DMS79 treated with DMSO at 0.1 percent for 48 hours (cell line): ENCODE results near the gene SORCS1.

ENCODE experiments used
- DNase-seq: peaks from one replicate; lab custom pipeline; 2025; lab: John Stamatoyannopoulos, UW

SORCS1 gene

DNA sequence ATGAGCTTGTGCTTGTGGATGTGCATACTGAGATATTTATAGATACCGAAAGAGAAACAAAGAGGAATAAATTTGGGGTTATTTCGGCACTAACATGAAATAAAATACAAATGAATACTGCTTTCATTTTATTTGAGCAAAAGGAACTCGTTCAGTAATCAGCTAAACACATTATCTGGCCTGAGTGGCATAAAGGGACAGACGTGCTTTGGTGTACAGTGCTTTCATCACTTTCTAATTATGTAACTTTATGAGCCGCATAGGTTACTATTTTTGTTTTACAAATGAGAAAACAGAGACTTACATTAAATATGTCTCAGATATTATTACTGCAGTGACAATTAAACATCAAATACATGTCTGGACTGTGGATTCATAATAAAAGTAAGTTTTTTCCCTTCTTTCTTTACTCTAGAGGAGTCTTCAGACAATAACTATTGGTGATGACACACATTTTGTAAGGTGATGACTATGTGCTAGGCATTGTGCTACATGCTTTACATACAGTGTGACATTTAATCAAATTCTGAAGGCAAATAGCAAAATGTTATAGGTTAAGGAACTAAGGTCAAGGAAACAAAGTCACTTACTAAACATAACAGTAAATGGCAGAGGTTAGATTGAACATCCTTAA lies 503.3 kb downstream of the SORCS1 start:
- no peak for DNase-seq

DNA sequence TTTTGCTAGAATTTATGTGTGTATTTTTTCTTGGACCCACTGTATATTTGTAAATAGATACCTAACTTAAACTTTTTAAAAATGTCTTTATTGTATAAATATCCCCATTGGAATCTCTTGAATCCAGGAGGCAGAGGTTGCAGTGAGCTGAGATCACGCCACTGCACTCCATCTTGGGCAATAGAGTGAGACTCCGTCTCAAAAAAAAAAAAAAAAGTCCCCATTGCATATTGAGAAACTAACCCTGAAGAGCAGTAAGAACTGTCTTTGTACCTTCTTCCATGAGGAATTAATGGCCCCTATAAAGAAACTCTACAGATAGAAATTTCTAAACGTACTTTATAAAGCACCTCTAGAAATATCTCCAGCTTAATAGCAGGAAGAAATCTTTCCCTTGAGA lies 504.0 kb downstream of the SORCS1 start:
- DNase-seq = no peak

- no peak for DNase-seq
Measured at GRCh38 chr10:106655636-106656035, 508.9 kb downstream of the SORCS1 start.

GRCh38 chr10:106655165-106655564 lies 509.3 kb downstream of the SORCS1 start:
- DNase-seq = no peak

DNA sequence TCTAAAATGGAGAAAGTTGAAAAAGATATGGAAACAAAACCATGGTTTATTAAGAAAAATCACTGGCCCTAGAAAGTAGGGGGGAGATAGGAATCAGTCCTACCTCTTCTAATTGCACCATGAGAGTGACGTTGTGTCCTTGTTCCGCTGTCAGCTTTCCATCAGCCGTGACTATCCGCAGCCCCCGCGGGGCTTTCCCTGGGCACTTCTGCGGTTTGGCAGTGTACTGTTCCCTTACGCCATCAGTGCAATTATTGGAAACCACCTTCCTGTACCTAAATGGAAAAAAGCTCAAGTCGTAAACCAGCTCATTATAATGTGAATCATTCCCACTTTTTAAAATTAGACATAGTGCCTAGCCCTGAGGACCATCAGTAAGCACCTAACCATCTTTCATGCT lies 512.2 kb downstream of the SORCS1 start:
- DNase-seq = no peak

- no peak for DNase-seq
Measured at GRCh38 chr10:106648534-106649481, 515.7 kb downstream of the SORCS1 start.

DNA sequence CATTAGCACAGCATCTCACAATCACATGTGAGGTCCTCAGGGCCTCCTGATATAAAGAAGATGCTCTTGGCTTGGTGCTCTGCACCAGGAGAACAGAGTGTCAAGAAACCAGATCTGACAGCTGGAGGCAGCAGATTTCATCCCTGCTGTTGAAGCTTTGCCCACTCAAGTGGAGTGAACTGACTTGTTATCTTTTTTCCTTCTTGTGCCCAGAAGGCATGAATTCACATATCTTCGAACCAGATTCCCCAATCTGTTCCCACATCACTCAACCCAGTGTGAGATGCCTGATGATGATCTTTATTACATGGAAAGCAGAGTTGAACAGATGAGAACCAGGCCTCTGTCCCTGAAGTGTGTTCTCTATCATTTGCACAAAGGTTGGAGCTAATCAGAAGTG lies 521.0 kb downstream of the SORCS1 start:
- DNase-seq = no peak

DNA sequence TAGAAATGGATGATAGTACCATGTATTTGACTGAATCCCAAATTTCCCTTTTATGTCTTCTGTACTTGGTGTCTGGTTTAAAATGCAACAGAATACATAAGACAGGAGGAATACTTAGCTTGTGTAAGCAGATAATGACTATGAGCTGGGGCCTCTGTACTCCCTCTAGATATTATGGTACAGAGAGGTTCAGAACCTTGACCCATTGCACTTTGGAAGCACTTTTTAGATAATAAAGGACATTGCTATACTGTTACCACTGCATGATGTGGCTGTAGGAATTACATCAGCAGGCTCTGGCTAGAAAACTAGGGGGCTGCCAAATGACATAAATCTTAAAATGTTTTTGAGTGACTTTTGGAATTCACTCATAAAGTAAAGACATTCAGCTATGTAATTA lies 526.6 kb downstream of the SORCS1 start:
- DNase-seq = no peak

DNA sequence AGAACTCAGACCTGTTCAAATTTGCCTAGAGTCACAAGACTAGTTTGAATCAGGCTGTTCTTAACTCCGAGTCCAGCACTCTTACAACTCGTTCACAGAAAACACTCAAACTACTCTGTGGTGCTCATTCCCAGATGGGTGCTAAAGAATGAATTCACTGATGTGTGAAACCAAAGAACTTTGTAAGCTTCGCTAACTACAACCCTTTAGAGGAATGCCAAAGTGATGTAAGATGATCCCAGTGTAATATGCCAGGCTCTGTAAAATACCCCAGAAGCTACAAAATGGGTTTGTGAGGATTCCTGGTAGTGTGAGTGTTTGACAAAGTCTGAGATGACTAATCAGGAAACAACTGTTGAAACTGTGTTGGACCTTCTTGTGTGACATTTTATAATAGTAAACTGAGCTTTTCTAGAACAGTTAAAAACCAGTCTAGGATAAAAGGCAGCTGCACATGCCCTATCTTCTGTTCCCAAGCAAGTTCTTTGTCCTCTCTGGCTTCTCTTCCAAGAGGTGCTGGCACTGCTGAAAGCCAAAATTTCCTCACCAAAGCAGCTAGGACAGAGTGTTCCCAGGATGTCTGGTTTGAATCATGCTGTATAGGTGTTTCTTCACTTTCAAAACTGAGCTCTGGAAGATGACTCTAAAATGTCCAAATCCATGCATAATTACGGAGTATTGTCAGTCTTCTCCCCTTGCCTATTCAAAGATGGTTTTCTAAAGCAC lies 527.6 kb downstream of the SORCS1 start:
- DNase-seq = no peak

GRCh38 chr10:106635947-106636346 lies 528.6 kb downstream of the SORCS1 start:
- no peak for DNase-seq

GRCh38 chr10:106631016-106631702 lies 533.3 kb downstream of the SORCS1 start:
- no peak for DNase-seq

DNA sequence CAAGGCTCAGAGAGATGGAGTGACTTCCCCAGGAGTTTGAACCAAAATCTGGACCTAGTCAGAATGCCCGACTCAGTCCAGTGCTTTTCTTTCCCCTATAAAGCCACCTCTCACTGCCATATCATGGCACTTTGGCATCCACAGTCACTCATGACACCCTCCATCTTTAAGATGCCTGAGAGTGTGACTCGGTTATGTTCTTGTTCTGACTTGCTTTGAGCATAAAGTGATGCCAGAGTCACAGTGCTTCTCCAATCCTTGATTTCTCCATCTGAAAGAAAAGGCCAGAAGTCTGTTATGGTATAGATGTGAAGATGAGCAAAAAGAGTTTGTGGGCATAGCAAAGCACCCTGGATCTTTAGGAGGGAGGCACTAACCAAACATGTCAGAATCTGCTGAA lies 538.1 kb downstream of the SORCS1 start:
- no peak for DNase-seq

DNA sequence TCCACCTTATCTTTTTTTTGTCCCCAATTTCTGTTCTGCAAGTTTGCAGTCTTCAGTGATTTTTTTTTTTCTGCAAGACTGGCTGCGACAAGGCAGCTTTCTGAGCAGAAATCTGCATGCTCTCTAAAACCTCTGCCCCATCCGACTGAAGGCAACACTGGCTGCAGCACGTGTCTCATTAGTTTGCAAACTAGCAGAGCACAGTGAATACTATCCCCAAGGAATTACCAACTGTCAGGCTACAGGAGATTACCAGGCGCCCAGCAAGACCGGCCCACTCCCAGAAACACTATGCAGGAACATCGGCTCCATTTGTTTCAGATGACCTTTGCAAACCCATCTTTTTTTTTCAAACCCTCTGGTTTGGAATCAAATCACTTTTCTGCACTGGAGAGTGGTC lies 538.8 kb downstream of the SORCS1 start:
- no peak for DNase-seq

GRCh38 chr10:106619346-106619745 lies 545.2 kb downstream of the SORCS1 start:
- no peak for DNase-seq

- DNase-seq = no peak
Measured at GRCh38 chr10:106618646-106619045, 545.9 kb downstream of the SORCS1 start.

DNA sequence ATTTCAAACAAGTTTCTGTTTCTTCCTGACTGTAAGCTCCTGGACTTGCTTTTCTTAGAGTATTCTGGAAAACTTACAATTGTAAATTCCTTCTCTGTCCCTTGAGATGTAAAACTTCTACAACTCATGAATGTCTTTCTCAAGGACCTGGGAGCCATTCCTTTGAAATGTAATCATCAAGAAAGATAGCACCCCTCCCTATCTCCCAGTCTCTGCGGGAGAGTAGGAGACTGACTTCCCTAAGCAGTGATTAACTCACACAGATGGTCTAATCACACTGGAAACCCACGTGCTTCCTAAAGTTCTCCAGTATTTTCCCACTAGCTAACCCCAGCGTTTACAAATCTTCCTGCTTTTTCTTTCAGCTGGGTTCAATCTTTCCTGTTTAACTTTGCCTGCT lies 549.4 kb downstream of the SORCS1 start:
- no peak for DNase-seq

GRCh38 chr10:106614293-106614692 lies 550.2 kb downstream of the SORCS1 start:
- no peak for DNase-seq

DNA sequence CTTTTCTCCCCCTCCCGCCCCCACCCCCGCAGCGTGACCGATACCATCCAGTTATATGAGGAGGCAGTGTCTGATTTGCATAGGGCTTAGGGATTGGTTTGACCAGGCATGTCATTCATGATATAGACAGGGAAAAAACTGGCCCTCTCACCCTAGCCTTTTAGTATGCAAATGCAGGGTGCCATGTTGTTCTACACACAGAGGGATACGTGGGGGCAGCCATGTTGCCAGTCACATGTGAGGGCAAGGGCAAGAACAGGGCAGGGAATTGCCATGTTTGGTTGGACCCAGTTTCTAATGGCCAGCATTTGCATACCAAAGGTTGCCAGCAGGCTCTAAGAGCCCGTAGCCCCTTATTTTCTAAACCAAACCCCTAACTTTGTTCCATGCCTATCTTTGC lies 552.1 kb downstream of the SORCS1 start:
- no peak for DNase-seq

GRCh38 chr10:106609470-106610266 lies 554.8 kb downstream of the SORCS1 start:
- no peak for DNase-seq

DNA sequence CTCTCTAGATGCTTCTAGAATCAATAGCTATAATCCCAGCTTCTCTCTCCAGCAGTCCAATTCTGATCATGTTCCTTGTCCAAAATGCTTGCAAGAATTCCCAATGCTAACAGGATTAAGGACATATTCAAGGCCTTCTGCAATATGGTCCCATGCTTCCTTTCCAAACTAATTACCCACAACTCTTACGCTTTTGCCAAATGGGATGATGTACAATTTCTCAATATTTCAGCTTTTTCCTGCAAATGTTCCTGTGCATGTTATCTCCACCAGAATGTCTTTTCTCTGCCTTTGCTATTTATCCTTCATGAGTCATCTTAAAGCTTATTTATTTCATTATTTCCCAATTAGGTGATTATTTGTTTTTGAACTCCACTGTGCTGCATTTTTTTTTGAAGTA lies 556.4 kb downstream of the SORCS1 start:
- no peak for DNase-seq

- DNase-seq = no peak
Measured at GRCh38 chr10:106595281-106595680, 569.2 kb downstream of the SORCS1 start.
